ENCODE measurements around the gene ACIN1.

ACIN1 gene

GRCh38 chr14:23119363-23120327 is 24.7 kb upstream of the ACIN1 start:
- H3K4me3 ChIP-seq (replicated peaks; ENCODE audit: low read depth, low read length): no peak overlapping the region
- TF ChIP-seq CTCF (IDR thresholded peaks at IDR 0.05; ENCODE audit: low read depth, low read length, missing control alignments): no peak
- no peak for DNase-seq (ENCODE audit: extremely low read depth, low read depth)

GRCh38 chr14:23118506-23119362 is 23.8 kb upstream of the ACIN1 start, which contains the start of gene CEBPE:
Gene CEBPE, minus strand, starts transcription at chr14:23119255. Its CDS starts 164 bp downstream, at chr14:23119091.
- no peak within 1 kb of the TSS for H3K4me3 ChIP-seq (replicated peaks; ENCODE audit: low read depth, low read length)
- no peak for DNase-seq (ENCODE audit: extremely low read depth, low read depth)

GRCh38 chr14:23117371-23118020 is 22.6 kb upstream of the ACIN1 start:
- no peak for DNase-seq (ENCODE audit: extremely low read depth, low read depth)
- no peak for TF ChIP-seq CTCF (IDR thresholded peaks at IDR 0.05; ENCODE audit: low read depth, low read length, missing control alignments)

More at GRCh38 chr14:23118506-23119362, 23.8 kb upstream of the ACIN1 start, which contains the start of gene CEBPE:
- no peak for TF ChIP-seq CTCF (IDR thresholded peaks at IDR 0.05; ENCODE audit: low read depth, low read length, missing control alignments)

GRCh38 chr14:23115918-23116317 is 21.0 kb upstream of the ACIN1 start:
- H3K4me3 ChIP-seq (replicated peaks; ENCODE audit: low read depth, low read length): no peak overlapping the region
- DNase-seq (ENCODE audit: extremely low read depth, low read depth): no peak
- TF ChIP-seq CTCF (IDR thresholded peaks at IDR 0.05; ENCODE audit: low read depth, low read length, missing control alignments): no peak

More at GRCh38 chr14:23117371-23118020, 22.6 kb upstream of the ACIN1 start:
- H3K4me3 ChIP-seq (replicated peaks; ENCODE audit: low read depth, low read length): no peak overlapping the region

GRCh38 chr14:23115039-23115731 is 20.2 kb upstream of the ACIN1 start:
- no peak for TF ChIP-seq CTCF (IDR thresholded peaks at IDR 0.05; ENCODE audit: low read depth, low read length, missing control alignments)
- no peak overlapping the region for H3K4me3 ChIP-seq (replicated peaks; ENCODE audit: low read depth, low read length)
- DNase-seq (ENCODE audit: extremely low read depth, low read depth): peak; percentile 66

GRCh38 chr14:23114669-23115038 is 19.7 kb upstream of the ACIN1 start:
- DNase-seq (ENCODE audit: extremely low read depth, low read depth): no peak
- H3K4me3 ChIP-seq (replicated peaks; ENCODE audit: low read depth, low read length): no peak overlapping the region
- no peak for TF ChIP-seq CTCF (IDR thresholded peaks at IDR 0.05; ENCODE audit: low read depth, low read length, missing control alignments)
